Measurements from ENCODE around the gene GPATCH2L.

GRCh38 chr14:76191297-76191696, 39.6 kb downstream of the GPATCH2L start:
- no peak for TF ChIP-seq CTCF (conservative IDR thresholded peaks at IDR 0.05 in 1 of 2, IDR thresholded peaks at IDR 0.05 in 1 of 2; ENCODE audit: low read depth in 1 of 2, low read length in 2 of 2)
- no peak for TF ChIP-seq EZH2 (IDR thresholded peaks at IDR 0.05; ENCODE audit: low read length, missing control alignments)
